Neural crest cell (in vitro differentiated cells): ENCODE results near the gene HILPDA. TPM values are rescaled to one million over a fixed set of nuclear protein-coding genes. Genes with fewer than 3 reads are reported as not detected.

ENCODE experiments used
- DNase-seq: peaks from one replicate; pipeline ENCODE4 v3.0.0; 2021; ENCODE audit warnings: low read depth, mixed read lengths, low spot score
- H3K27ac Mint-ChIP-seq: one replicate; pipeline ENCODE4 v1.8.0; 2021; ENCODE audit warnings: mild to moderate bottlenecking, mixed read lengths; ENCODE audit not compliant: unreplicated experiment
- H3K27me3 Mint-ChIP-seq: 2 replicates; pipeline ENCODE4 v1.8.0; 2021; ENCODE audit warnings: low read depth, mild to moderate bottlenecking, mixed read lengths
- H3K36me3 Mint-ChIP-seq: 2 replicates; pipeline ENCODE4 v1.8.0; 2021; ENCODE audit warnings: low read depth, mild to moderate bottlenecking, mixed read lengths
- H3K4me1 Mint-ChIP-seq: 2 replicates; pipeline ENCODE4 v1.8.0; 2021; ENCODE audit warnings: mixed read lengths
- H3K4me3 Mint-ChIP-seq: one replicate; pipeline ENCODE4 v1.8.0; 2021; ENCODE audit warnings: mild to moderate bottlenecking, mixed read lengths
- H3K9me3 Mint-ChIP-seq: 2 replicates; pipeline ENCODE4 v1.8.0; 2021; ENCODE audit warnings: mixed read lengths
- CTCF ChIP-seq: fragments of 200-600 bp; sonication (generic); conservative IDR thresholded peaks from 2 replicates; pipeline ENCODE4 v1.5.0; 2021; ENCODE audit warnings: antibody characterized with exemption, mild to moderate bottlenecking
- long read RNA-seq: library from polyadenylated mRNA; unstranded; transcript quantifications from one replicate; pipeline ENCODE4 v2.0.0, GENCODE V29; 2020
- total RNA-seq: library from RNA; stranded (reverse); gene quantifications from 2 replicates; pipeline ENCODE4 v1.2.1, GENCODE V29; 2021

Gene HILPDA, protein sequence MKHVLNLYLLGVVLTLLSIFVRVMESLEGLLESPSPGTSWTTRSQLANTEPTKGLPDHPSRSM
- 46.7 and 51.9 TPM in 2 replicates for total RNA-seq
- long read RNA-seq, transcript HILPDA-201 (2 exons, 1,349 nt), result major isoform, 43 of 44 reads
- long read RNA-seq, partial matches to known transcripts, result 0 of 44 reads
- long read RNA-seq, other reads (novel, unspliced or antisense), result 0 of 44 reads

DNA sequence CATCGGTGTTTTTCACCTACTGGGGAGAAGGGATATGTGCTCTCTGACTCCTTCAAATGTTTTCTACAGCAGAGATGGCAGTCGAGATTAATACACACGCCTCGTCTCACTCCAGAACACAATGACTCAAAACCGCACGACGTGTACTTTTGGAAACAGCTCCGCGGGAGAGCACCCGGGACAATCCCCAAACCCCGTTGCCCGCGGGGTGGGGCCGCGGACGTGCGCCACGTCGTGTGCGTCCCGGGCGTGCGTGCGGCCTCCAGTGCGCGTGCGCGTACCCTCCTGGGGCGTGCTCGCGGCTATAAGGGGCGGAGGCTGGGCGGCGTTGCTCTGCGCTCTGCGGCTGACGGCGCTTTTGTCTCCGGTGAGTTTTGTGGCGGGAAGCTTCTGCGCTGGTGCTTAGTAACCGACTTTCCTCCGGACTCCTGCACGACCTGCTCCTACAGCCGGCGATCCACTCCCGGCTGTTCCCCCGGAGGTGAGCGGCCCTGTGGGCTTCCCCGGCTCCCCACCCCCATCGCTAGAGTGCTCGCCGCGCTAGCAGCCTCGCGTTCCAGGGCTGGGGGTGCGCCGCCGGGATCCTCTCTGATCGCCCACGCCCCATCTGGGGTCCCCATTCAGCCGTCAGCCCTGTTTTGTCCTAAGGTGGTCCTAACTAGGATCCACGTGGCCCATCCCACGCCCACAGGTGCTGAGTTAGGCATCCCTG is at the start of gene HILPDA:
HILPDA (plus strand) TSS at position 336 of the 712 bp plus-strand sequence. CDS start 1,391 bp downstream, outside the sequence.
- DNase-seq, result peak; percentile 86
- peak within 1 kb of the TSS; percentile 99 for H3K27ac Mint-ChIP-seq
- peak; percentile 26 for TF ChIP-seq CTCF
- H3K36me3 Mint-ChIP-seq, result peaks cover 9% of the 10 kb centered on the region
- H3K27me3 Mint-ChIP-seq, result peaks cover 14% of the 10 kb centered on the region
- H3K4me3 Mint-ChIP-seq, result peak within 1 kb of the TSS; percentile 94
- no peaks in the 10 kb centered on the region for H3K9me3 Mint-ChIP-seq
- H3K4me1 Mint-ChIP-seq, result peaks cover 56% of the 10 kb centered on the region

DNA sequence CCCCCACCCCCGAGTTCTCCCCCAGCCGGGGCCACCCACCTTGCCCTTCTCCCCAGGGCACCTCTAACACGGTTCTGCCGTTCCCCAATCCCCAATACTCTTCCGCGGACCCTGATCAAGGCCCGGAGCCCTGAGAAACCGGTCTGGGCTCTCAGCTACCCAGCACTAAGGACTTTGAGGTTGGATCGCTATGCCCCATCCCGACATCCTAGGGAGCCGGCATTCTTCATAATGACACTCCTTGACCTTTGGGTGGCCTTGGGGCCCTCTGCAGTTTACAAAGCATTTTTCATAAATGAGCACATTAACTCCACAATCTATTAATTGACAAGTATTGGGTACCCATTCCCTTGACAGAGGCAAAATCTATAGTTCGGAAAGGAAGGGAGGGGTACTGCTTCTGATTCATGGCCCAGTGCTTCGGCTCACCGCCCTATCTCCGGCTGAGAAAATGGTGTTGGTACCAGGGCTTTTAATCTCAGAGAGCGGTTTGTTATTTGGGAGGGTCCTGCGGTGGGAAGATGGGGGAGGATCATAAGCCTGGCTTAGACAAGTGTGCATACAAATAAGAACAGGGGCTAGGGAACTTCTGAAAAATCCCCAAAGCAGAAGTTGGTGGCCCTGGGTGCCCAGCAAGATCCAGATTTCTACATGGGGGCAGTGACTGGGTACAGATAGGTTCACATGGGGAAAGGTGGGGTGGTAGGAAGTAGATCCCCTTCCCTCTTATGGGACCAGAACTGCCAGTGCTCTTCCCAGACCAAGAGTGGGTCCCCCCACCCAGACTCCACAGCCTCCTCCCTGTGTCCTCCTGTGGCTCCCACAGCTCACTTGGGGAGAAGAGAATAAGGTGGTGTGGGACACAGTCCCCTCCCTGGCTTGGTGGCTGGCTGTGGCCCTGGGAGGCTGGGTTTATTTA is 49.1 kb upstream of the HILPDA start:
- no peak for DNase-seq
- H3K4me3 Mint-ChIP-seq, result peak overlapping the region; percentile 89
- peaks cover 40% of the 10 kb centered on the region for H3K27me3 Mint-ChIP-seq
- TF ChIP-seq CTCF, result no peak
- H3K4me1 Mint-ChIP-seq, result peaks cover 42% of the 10 kb centered on the region
- no peaks in the 10 kb centered on the region for H3K36me3 Mint-ChIP-seq
- no peaks in the 10 kb centered on the region for H3K9me3 Mint-ChIP-seq
- H3K27ac Mint-ChIP-seq, result no peak overlapping the region

- peaks cover 42% of the 10 kb centered on the region for H3K4me1 Mint-ChIP-seq
- no peak for TF ChIP-seq CTCF
- no peaks in the 10 kb centered on the region for H3K36me3 Mint-ChIP-seq
- peaks cover 46% of the 10 kb centered on the region for H3K27me3 Mint-ChIP-seq
- H3K4me3 Mint-ChIP-seq, result peak overlapping the region; percentile 60
- no peaks in the 10 kb centered on the region for H3K9me3 Mint-ChIP-seq
- DNase-seq, result no peak
- no peak overlapping the region for H3K27ac Mint-ChIP-seq
These were observed 48.5 kb upstream of the HILPDA start for GRCh38 chr7:128407233-128407589.

DNA sequence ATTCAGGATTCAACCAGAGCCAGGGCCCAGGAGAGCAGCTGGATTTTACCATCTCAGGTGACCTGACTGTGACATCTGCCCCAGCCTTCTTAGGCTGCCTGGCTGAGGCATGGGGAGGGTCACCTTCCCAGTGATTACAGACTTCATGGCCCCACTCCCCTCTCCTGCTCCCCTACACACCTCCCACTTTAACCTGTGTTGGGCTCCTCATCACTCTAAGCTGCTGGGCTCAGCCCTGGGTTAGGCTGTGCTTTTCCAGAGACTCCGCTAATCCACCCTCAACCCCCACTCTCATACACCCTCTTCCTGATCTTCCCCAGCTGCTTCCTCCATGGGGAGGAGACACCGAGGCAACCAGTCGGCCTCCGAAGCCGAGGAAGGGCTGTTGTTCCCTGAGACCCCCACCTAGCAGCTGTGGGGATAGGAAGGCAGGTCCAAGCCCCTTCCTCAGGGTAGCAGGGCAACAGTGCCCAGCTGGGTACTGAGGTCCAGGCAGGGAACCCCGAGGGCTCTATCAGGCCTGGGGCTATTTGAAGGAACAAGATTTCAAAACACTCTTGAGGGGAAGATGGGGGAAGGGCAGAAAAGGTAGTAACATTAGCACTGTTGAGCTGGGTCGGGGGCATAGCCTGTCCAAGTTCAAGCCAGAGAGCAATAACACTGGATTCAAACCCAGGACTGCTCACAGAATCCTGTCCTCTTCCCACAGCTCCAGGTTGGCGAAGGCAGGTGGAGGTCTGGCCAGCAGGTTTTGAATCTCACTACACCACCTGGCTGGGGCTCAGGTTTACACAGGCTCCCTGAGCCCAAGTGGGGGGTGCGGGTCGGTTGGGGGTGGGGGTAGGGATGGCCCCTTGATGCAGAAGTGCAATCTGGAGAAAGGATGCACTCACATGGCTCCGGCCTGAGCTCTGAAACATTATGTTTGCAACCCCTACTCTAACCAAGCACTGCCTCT is 47.6 kb upstream of the HILPDA start:
- DNase-seq, result no peak
- Mint-ChIP-seq H3K36me3 (no peaks in the 10 kb centered on the region), H3K27ac (no peak overlapping the region), H3K4me3 (peak overlapping the region; percentile 82), H3K9me3 (no peaks in the 10 kb centered on the region), H3K4me1 (peaks cover 42% of the 10 kb centered on the region), H3K27me3 (peaks cover 47% of the 10 kb centered on the region)
- no peak for TF ChIP-seq CTCF
